Lower leg skin (tissue), 4 donors: ENCODE measurements around the gene FGB. TPM values are rescaled to one million over a fixed set of nuclear protein-coding genes. Genes with fewer than 3 reads are reported as not detected.

Source experiments
- DNase-seq, 2 donors: peaks; one replicate each; pipeline ENCODE4 v3.0.0-alpha.2; 2019; ENCODE audit warnings: low spot score in 2 of 2
- H3K4me3 ChIP-seq: fragments of 200-600 bp; sonication (generic); 2 replicates; pipeline ENCODE4 v1.5.1; 2017; ENCODE audit warnings: mild to moderate bottlenecking, low read depth; ENCODE audit not compliant: poor library complexity, severe bottlenecking
- CTCF ChIP-seq, 3 donors: fragments of 450-650 bp; IDR thresholded peaks; one replicate each; pipeline ENCODE4 v1.5.1; 2016; ENCODE audit warnings: antibody characterized with exemption in 3 of 3, mild to moderate bottlenecking in 3 of 3, moderate library complexity in 2 of 3
- POLR2A ChIP-seq, 2 donors: fragments of 450-650 bp; IDR thresholded peaks; one replicate each; pipeline ENCODE4 v1.6.1; 2016 to 2017; ENCODE audit warnings: antibody characterized with exemption in 2 of 2, mild to moderate bottlenecking in 1 of 2, moderate library complexity in 1 of 2
- WGBS, 2 donors: methylation state at CpG; one replicate each; pipeline ENCODE4 v1.1.5; 2018; 5-methylcytosine and 5-hydroxymethylcytosine counted together
- intact Hi-C: fragments of 100-400 bp; cut with DNase I; formaldehyde crosslinking; loops from one replicate; pipeline ENCODE4 v1.15.0; 2023; ENCODE audit warnings: low total_unique reads
- total RNA-seq, 4 donors: library from RNA; depleted of rRNA; stranded (reverse); fragments of >200 nt; gene quantifications; one replicate each; pipeline ENCODE4 v1.1.0, GENCODE V29; 2016

FGB gene
- total RNA-seq, 4 donors from 2014 or later, result not detected

- no peak for TF ChIP-seq POLR2A (IDR thresholded peaks at IDR 0.05)
- TF ChIP-seq CTCF (IDR thresholded peaks at IDR 0.05), result no peak
- WGBS, 2 donors, result 81 to 88% methylated on average over 3 of the region's 3 CpGs
- H3K4me3 ChIP-seq, result no peak overlapping the region
- intact Hi-C loops, result no loop called here
- no peak for DNase-seq
These were observed 45.8 kb downstream of the FGB start for GRCh38 chr4:154608361-154609252.

GRCh38 chr4:154609532-154609931 lies 46.7 kb downstream of the FGB start:
- no peak for DNase-seq
- no peak overlapping the region for H3K4me3 ChIP-seq
- WGBS, 2 donors, result 67 to 68% methylated on average over 4 of the region's 4 CpGs

GRCh38 chr4:154610582-154610981 lies 47.8 kb downstream of the FGB start:
- no peak for DNase-seq
- TF ChIP-seq CTCF (IDR thresholded peaks at IDR 0.05), result no peak
- 62% methylated on average over 4 of the region's 4 CpGs for WGBS, 2 donors
- intact Hi-C loops, result no loop called here
- H3K4me3 ChIP-seq, result no peak overlapping the region

More at GRCh38 chr4:154609532-154609931, 46.7 kb downstream of the FGB start:
- TF ChIP-seq POLR2A (IDR thresholded peaks at IDR 0.05), result no peak
- TF ChIP-seq CTCF (IDR thresholded peaks at IDR 0.05), result no peak
- intact Hi-C loops, result no loop called here

GRCh38 chr4:154611833-154612232 lies 49.0 kb downstream of the FGB start:
- no peak overlapping the region for H3K4me3 ChIP-seq
- no peak for TF ChIP-seq POLR2A (IDR thresholded peaks at IDR 0.05)
- TF ChIP-seq CTCF (IDR thresholded peaks at IDR 0.05), result no peak
- no peak for DNase-seq
- 75 to 78% methylated on average over 1 of the region's 1 CpG for WGBS, 2 donors
- intact Hi-C loops, result no loop called here

GRCh38 chr4:154612472-154613414 lies 49.9 kb downstream of the FGB start, which contains the start of gene FGG:
FGG (minus strand) TSS chr4:154612656; CDS start chr4:154612609, 47 bp downstream.
- intact Hi-C loops, result no loop called here
- 72% methylated on average over 7 of the region's 7 CpGs for WGBS, 2 donors
- no peak for DNase-seq
- TF ChIP-seq POLR2A (IDR thresholded peaks at IDR 0.05), result no peak
- TF ChIP-seq CTCF (IDR thresholded peaks at IDR 0.05), result no peak
- no peak within 1 kb of the TSS for H3K4me3 ChIP-seq
